ENCODE data around the gene CMSS1. TPM values are rescaled to one million over a fixed set of nuclear protein-coding genes. Genes with fewer than 3 reads are reported as not detected.
"Not testable (repeated sequence)": the region's sequence is repeated elsewhere in the genome, so short reads cannot be mapped to it uniquely, and the experiment has no call there.

CMSS1 gene
- total RNA-seq, 1 donor from 2014 or later = 28.4 TPM

- H3K4me3 ChIP-seq (ENCODE audit: low read depth, low read length) = no peak overlapping the region
- DNase-seq (ENCODE audit: low read depth) = no peak
- no peak for TF ChIP-seq CTCF (conservative IDR thresholded peaks at IDR 0.05; ENCODE audit: low read depth, low read length)
Observed at GRCh38 chr3:99829844-99830243, 12.2 kb downstream of the CMSS1 start.

GRCh38 chr3:99833617-99834205, 16.0 kb downstream of the CMSS1 start:
- no peak for DNase-seq (ENCODE audit: low read depth)
- no peak overlapping the region for H3K4me3 ChIP-seq (ENCODE audit: low read depth, low read length)
- no peak for TF ChIP-seq CTCF (conservative IDR thresholded peaks at IDR 0.05; ENCODE audit: low read depth, low read length)

GRCh38 chr3:99834211-99834957, 16.7 kb downstream of the CMSS1 start:
- H3K4me3 ChIP-seq (ENCODE audit: low read depth, low read length) = no peak overlapping the region
- DNase-seq (ENCODE audit: low read depth) = no peak
- TF ChIP-seq CTCF (conservative IDR thresholded peaks at IDR 0.05; ENCODE audit: low read depth, low read length) = no peak

GRCh38 chr3:99836681-99837080, 19.0 kb downstream of the CMSS1 start:
- DNase-seq (ENCODE audit: low read depth) = no peak
- no peak overlapping the region for H3K4me3 ChIP-seq (ENCODE audit: low read depth, low read length)
- no peak for TF ChIP-seq CTCF (conservative IDR thresholded peaks at IDR 0.05; ENCODE audit: low read depth, low read length)

GRCh38 chr3:99837715-99838114, 20.1 kb downstream of the CMSS1 start:
- H3K4me3 ChIP-seq (ENCODE audit: low read depth, low read length) = no peak overlapping the region
- no peak for TF ChIP-seq CTCF (conservative IDR thresholded peaks at IDR 0.05; ENCODE audit: low read depth, low read length)
- DNase-seq (ENCODE audit: low read depth) = no peak

GRCh38 chr3:99838755-99839154, 21.1 kb downstream of the CMSS1 start:
- no peak for DNase-seq (ENCODE audit: low read depth)
- no peak for TF ChIP-seq CTCF (conservative IDR thresholded peaks at IDR 0.05; ENCODE audit: low read depth, low read length)
- no peak overlapping the region for H3K4me3 ChIP-seq (ENCODE audit: low read depth, low read length)

GRCh38 chr3:99839613-99840012, 22.0 kb downstream of the CMSS1 start:
- no peak for TF ChIP-seq CTCF (conservative IDR thresholded peaks at IDR 0.05; ENCODE audit: low read depth, low read length)
- DNase-seq (ENCODE audit: low read depth) = no peak

GRCh38 chr3:99841949-99842348, 24.3 kb downstream of the CMSS1 start:
- H3K4me3 ChIP-seq (ENCODE audit: low read depth, low read length); DNase-seq (ENCODE audit: low read depth): not testable (repeated sequence)

More at GRCh38 chr3:99839613-99840012, 22.0 kb downstream of the CMSS1 start:
- no peak overlapping the region for H3K4me3 ChIP-seq (ENCODE audit: low read depth, low read length)

Measured in epithelial cell of proximal tubule (primary cell).